ENCODE data around the gene GAGE13.
"Not testable (repeated sequence)": the region's sequence is repeated elsewhere in the genome, so short reads cannot be mapped to it uniquely, and the experiment has no call there.

GAGE13 gene, protein sequence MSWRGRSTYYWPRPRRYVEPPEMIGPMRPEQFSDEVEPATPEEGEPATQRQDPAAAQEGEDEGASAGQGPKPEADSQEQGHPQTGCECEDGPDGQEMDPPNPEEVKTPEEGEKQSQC

DNA sequence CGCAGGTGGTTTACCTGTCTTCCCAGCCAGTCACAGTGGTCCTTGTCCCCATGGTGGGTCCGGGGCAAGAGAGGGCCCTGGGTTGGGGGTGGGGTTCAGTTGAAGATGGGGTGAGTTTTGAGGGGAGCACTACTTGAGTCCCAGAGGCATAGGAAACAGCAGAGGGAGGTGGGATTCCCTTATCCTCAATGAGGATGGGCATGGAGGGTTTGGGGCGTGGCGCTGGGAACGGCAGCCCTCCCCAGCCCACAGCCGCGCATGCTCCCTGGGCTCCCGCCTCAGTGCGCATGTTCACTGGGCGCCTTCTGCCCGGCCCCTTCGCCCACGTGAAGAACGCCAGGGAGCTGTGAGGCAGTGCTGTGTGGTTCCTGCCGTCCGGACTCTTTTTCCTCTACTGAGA lies at the start of gene GAGE13:
Gene GAGE13 (plus strand): TSS at position 301 of the 400 bp plus-strand sequence. CDS start 1,156 bp downstream, outside the sequence.
- not testable (repeated sequence) for DNase-seq

DNA sequence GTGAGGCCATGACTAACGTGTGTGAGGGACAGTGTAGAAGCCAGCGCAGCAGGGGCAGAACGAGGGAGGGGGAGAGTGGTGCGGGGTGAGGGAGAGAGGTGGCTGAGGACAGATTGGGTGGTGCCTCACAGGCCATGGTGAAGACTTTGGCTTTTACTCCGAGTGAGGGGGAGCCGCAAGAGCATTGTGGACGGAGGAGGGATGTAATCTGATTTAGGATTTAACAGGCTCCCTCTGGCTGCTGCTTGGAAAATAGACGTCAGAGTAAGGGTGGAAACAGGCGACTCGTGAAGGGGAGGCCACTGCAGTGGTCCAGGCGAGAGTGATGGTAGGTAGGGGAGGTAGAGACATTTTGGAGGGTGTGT lies 48.8 kb upstream of the GAGE13 start:
- no peak for DNase-seq

DNA sequence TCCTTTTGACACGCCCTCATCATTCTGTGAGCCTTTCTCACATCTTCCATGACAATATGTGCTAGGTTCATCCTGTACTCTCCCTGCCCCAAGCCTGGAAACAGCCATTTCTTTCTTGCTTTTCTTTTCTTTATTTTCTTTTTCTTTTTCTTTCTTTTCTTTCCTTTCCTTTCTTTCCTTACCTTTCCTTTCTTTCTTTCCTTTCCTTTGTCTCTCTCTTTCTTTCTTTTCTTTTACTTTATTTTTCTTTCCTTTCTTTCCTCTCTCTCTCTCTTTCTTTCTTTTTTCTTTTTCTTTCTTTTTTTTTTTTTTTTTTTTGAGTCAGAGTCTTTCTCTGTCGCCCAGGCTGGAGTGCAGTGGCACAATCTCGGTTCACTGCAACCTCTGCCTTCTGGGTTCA lies 47.2 kb upstream of the GAGE13 start:
- DNase-seq = no peak

DNA sequence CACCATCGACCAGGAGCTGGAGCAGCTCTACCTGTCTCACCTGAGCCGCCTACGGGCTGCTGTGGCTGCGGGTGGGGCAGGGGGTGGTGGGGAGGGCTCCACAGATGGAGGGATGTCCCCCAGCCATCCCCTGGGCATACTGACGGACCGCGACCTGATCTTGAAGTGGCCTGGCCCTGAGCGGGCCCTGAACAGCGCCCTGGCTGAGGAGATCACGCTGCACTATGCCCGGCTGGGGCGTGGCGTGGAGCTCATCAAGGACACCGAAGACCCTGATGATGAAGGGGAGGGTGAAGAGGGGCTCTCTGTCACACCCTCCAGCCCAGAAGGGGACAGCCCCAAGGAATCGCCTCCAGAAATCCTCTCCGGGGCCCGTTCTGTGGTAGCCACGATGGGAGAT lies 45.2 kb upstream of the GAGE13 start:
- no peak for DNase-seq

DNA sequence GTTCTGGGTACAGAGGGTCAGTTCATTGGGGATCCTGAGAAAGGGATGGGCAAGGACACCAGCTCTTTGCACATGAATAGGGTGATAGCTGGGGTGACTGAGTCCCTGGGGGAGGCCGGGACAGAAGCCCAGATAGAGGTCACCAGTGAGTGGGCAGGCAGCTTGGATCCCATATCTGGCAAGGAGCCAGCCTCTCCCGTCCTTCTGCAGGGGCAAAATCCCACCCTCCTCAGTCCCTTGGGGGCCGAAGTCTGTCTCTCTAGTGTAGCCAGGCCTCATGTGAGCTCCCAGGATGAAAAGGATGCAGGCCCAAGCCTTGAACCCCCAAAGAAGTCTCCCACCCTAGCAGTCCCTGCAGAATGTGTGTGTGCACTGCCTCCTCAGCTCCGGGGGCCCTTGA lies 44.8 kb upstream of the GAGE13 start:
- no peak for DNase-seq

DNA sequence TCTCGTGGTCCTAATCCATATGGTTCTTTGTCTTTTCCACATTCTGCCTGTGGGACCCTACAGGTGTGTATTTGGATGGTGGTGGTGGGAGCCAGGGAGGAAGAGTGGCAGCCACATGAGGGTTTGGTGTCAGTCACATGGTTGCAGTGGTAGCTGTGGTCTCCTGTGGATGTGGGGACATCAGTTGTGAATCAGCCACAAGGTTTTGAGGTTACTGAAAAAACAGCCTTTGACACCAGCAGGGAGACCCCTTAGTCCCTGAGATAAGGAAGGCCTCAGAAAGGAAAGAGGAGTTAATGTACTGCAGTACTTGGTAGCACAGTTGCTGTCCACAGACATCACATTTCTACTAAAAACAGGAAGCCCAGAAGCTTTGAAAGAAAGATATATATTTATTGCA lies 43.7 kb upstream of the GAGE13 start:
- no peak for DNase-seq

DNA sequence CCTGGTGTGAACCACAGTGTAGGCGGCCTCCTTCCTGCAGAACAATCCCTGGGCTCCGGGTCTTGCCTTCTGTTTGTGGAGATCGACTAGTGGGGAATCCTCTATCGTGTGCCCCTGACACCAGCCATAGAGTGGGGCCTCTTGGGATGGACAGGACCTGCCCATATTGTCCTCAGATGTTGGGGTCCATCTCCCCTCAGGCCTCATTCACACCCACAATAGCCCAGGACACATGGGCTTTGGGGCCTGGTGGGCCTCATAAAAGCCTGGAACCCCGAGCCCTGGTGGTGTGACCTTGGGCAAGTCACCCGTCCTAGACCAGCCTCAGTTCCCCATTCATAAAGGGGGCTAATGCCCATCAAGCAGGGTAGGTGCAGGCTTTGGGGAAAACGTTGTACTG lies 41.2 kb upstream of the GAGE13 start:
- no peak for DNase-seq

DNA sequence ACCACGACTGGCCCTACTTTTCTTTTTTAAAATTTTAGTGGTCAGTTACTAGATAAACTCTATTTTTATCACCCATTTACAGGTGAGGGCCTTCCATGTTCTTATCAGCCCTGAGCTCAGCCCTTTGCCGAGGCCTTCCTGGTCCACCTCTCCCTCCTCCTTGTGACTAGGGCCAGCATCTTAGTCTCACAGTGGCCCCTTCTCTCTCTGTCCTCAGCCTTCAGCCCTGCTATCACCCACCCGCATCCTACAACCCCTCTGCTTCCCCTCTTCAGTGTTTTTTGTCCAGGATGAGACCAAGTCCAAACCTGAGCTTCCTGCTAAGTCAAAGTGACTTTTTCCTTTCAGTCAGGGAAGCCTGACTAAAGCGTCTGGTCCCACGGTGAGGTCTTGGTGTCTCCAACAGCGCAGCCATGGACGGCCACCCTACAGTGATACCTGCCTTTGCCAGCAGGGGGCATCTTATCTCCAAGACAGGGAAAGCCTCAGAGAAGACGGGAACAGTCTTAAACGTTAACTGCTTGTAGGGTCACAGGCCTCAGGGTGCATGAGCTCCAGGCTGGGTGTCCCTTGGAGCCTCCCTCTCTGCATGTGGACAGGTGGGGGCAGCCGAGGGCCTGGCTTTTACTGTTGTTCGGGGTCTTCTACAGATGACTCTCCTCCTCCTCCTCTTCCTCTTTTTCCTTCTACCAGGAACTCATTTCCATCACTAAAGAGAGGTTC lies 39.6 kb upstream of the GAGE13 start:
- no peak for DNase-seq

DNA sequence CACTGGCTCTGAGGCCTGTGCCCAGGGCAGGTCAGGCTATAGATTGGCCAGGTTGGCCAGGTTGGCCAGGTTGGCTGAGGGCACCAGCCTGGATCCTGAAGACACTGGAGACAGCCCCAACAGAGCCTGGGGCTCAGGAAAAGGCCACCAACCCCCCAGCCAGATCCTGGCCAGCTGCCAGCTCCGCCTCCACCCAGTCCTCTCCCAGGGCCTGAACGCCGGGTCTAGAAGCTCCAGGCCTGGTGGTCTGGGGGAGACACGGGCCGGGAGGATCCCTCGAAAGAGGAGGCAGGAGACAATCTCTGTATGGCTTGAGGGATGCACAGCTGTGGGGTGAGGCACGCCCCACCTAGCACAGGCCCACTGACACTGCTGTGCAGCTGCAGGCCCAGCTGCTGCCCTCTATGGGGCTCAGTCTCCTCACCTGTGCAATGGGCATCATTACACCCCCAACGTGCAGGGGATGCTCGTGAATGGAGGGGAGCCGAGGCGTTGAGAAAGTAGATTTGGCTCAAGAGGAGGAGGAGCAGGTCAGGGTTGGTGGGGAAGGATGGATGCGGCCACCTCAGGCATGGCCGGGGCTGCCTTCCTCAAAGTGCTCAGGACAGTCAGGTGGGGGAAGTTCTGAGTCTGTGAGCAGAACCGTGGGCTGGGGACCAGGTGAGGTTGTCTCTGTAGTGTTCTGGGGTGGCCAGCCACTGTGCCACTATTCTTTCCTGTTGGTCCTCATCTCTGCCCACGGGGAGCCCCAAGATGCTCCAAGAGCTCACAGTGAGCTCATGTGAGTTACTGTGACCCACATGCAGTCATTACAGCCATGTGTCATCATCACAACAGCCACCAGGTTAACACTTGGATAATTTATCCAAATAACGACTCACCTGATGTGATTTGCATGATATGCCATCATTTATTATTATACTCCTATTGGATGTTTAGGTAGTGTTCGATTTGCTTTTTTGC lies 38.7 kb upstream of the GAGE13 start:
- DNase-seq = no peak

DNA sequence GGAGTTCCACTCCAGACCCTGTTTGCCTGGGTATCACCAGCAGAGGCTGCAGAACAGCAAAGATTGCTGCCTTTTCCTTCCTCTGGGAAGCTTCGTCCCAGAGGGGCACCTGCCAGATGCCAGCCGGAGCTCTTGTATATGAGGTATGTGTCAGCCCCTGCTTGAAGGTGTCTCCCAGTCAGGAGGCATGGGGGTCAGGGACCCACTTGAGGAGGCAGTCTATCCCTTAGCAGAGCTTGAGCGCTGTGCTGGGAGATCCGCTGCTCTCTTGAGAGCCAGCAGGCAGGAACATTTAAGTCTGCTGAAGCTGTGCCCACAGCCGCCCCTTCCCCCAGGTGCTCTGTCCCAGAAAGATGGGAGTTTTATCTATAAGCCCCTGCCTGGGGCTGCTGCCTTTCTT lies 32.1 kb upstream of the GAGE13 start:
- DNase-seq = not testable (repeated sequence)

DNA sequence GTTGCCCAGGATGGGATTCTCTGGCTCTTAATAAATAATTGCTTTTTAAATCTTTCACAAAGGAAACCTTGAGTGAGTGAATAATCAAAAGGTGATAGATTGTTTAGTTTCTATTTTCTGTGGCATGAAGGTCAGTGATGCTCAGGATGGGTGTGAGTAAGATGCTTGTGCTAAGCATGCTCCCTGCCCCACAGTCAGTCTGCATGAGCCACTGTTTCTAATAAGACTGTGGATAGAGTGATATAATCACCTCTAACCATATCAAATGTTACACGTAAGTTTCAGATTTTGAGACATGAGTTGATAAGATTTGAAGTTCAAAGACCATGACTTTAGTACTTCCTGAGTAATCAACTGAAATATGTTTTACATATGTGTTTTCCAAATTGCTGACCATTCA lies 30.7 kb upstream of the GAGE13 start:
- DNase-seq = no peak

DNA sequence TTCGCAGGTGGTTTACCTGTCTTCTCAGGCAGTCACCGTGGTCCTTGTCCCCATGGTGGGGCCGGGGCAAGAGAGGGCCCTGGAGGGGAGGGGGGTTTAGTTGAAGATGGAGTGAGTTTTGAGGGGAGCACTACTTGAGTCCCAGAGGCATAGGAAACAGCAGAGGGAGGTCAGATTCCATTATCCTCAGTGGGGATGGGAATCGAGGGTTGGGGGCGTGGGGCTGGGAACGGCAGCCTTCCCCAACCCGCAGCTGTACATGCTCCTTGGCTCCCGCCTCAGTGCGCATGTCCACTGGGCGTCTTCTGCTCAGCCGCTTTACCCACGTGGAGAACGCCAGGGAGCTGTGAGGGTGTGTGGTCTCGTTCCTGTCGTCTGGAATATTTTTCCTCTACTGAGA lies 28.0 kb upstream of the GAGE13 start, which contains the start of gene GAGE10:
Gene GAGE10 (plus strand): TSS at position 301 of the 400 bp plus-strand sequence. CDS start 1,214 bp downstream, outside the sequence.
- no peak for DNase-seq

DNA sequence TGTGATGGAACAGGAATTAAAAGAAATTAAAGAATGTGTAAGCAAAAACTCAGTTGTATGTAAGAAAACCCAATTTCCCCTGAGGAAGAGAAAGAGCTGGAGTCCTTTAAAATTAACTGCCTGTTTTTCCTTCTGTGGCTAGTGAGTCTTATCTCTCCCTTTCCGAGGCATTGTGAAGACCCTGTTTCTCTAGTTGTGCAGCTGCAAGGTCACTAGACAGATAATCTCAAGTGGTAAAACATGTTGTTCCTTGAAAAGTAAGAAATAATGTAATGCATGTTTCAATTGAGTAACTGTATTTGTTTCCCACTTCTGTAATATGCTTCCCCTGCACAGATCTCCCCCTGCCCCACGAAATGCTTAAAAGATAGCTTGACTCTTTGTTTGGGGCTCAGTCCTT lies 23.6 kb upstream of the GAGE13 start:
- DNase-seq = not testable (repeated sequence)

DNA sequence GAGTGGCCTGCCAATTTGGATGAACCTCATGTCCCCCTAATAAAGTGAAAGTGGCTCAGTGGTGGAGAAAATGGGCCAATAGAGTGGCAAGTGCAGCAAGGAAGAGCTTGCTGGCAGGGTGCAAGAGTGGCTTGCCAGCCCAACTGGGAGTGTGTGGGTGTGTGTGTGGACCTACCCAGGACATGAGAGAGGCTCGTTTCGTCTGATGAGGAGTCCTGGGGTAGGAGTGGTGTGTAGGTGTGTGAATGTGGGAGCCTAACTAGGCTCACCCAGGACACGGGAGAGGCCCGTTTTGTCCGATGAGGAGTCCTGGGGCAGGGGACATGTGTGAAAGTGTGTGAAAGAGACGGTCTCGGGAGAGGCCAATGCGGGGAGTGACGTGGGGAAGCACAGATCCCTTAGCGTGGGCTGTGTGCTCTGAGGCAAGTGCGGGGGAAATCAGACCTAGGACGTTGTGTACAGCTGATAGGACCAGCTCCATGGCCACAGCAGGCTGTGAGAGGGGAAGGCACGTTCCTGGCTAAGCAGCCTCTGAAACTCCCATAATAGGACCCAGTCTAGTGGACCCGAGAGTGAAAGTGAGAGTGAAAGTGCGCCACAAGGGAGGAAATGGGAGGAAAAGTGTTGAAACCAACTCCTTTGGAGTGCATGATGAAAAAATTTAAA lies 22.6 kb upstream of the GAGE13 start:
- DNase-seq = no peak

DNA sequence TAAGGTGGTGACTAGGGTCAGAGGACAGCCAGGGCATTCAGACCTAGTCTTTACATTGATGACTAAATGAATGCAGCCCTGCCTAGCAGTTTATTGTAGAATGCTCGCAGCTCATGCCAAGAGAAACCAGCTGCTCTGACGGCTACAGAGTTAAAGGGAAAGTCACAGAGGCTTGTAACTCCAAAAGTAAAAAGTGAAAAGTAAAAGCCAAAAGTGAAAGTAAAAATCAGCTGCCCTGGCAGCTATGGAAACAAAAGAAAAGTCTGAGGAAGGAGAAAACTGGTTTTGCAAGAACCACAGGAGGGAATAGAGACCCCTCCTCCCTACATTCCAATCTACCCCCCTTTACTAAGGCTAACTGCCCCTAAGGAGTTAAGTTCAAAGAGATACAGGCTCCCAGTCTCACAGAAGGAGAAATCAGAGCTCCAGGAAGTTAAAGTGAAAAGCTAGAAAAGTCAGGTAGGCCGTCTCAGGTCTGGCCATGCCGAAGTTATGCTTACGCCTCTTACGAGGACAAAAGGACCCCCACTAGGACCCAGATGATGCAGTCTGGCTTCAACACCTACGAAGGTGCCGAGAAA lies 21.9 kb upstream of the GAGE13 start:
- DNase-seq = no peak

DNA sequence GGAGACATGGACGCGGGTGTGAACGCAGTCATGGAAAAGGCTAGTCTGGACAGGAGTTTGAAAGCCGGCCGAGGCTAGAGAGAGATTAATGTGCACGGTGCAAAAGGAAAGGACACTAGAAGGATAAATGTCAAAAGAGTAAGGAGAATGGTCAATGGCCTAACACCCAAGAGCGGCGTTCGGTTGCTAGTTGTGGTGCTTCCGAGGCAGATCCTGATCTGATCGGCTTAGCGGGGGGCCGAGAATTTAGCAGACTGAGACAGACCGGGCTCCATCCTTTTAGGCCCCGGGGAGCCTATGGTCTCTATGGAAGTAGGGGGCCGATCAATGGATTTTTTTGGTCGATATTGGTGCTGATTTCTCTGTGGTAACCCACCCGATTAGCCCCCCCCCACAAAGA lies 21.0 kb upstream of the GAGE13 start:
- DNase-seq = no peak

DNA sequence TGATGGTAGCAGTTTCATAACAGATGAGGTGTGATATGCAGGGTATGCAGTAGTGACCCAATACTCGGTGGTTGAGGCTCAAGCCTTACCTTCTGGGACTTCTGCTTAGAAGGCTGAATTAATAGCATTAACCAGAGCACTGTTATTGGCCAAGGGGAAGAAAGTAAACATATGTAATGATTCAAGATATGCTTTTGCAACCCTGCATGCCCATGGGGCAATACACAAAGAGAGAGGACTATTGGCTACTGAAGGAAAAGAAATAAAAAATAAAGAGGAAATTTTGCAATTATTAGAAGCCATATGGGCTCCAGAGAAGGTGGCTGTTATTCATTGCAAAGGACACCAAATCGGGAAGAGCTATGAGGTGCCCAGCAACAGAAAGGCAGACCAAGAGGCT lies 19.2 kb upstream of the GAGE13 start:
- DNase-seq = no peak

DNA sequence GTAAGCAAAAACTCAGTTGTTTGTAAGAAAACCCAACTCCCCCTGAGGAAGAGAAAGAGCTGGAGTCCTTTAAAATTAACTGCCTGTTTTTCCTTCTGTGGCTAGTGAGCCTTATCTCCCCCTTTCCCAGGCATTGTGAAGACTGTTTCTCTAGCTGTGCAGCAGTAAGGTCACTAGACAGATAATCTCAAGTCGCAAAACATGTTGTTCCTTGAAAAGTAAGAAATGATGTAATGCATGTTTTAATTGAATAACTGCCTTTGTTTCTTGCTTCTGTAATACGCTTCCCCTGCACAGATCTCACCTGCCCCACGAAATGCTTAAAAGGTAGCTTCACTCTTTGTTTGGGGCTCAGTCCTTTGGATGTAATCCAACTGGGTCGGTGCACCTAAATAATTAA lies 15.3 kb upstream of the GAGE13 start:
- no peak for DNase-seq

DNA sequence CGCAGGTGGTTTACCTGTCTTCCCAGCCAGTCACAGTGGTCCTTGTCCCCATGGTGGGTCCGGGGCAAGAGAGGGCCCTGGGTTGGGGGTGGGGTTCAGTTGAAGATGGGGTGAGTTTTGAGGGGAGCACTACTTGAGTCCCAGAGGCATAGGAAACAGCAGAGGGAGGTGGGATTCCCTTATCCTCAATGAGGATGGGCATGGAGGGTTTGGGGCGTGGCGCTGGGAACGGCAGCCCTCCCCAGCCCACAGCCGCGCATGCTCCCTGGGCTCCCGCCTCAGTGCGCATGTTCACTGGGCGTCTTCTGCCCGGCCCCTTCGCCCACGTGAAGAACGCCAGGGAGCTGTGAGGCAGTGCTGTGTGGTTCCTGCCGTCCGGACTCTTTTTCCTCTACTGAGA lies 9.6 kb upstream of the GAGE13 start, which contains the start of gene GAGE12J:
Gene GAGE12J (plus strand): TSS at position 301 of the 400 bp plus-strand sequence. CDS start 1,157 bp downstream, outside the sequence.
- not testable (repeated sequence) for DNase-seq

DNA sequence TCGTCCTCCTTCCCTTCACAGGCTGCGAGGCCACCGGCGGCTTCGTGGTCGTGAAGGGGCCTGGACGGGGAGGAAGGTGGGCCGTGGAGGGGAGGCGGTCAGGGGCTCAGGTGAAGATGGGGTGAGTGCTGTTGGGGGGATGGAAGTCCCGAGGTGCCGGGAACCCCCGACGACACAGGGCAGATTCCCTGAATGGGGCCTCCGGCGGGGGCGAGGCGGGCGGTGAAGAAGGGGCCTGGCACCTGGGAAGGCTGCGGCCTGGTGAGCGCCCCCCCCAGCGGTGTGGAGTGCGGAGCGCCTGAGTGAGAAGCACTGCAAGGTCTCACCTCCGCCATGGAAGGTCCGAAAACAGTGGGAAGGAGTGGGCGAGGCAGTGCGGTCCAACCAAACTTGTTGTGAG lies 9.1 kb upstream of the GAGE13 start:
- DNase-seq = not testable (repeated sequence)

DNA sequence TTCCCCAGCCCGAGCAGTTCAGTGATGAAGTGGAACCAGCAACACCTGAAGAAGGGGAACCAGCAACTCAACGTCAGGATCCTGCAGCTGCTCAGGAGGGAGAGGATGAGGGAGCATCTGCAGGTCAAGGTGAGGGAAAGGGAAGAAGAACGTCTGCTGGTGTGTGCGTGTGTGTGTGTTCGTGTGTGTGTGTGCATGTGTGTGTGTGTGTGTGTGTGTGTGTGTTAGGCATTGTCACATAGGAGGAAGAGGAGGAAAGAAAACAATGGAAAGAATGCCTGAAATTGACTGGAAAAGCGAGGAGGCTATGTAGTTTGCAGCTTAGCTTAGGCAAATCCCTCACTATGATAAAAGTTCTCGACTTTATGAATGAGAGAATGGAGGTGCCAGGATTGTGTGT lies 7.6 kb upstream of the GAGE13 start:
- DNase-seq = not testable (repeated sequence)

DNA sequence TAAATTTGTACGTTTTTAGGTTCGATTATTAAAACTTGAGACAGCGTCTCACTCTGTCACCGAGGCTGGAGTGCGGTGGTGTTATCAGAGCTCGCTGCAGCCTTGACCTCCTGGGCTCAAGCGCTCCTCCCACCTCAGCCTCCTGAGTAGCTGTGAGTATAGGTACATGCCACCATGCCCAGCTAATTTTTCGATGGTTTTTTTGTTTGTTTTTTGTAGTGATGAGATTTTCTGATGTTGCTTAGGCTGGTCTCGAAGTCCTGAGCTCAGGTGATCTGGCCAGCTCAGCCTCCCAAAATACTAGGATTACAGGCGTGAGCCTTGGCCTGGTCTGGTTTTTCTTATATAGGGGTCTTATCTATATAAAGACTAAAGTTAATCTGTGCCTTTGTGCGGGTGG lies 961 bp upstream of the GAGE13 start:
- not testable (repeated sequence) for DNase-seq

DNA sequence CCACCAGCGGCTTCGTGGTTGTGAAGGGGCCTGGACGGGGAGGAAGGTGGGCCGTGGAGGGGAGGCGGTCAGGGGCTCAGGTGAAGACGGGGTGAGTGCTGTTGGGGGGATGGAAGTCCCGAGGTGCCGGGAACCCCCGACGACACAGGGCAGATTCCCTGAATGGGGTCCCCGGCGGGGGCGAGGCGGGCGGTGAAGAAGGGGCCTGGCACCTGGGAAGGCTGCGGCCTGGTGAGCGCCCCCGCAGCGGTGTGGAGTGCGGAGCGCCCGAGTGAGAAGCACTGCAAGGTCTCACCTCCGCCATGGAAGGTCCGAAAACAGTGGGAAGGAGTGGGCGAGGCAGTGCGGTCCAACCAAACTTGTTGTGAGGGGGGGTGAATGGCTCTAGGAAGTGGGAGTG lies 459 bp downstream of the GAGE13 start:
- not testable (repeated sequence) for DNase-seq

Measured in NCI-H187 (cell line).